ENCODE measurements around the gene BABAM2. TPM values are rescaled to one million over a fixed set of nuclear protein-coding genes. Genes with fewer than 3 reads are reported as not detected.

Gene BABAM2
- total RNA-seq, 1 experiment from 2014 or later, result 43.5 TPM

DNA sequence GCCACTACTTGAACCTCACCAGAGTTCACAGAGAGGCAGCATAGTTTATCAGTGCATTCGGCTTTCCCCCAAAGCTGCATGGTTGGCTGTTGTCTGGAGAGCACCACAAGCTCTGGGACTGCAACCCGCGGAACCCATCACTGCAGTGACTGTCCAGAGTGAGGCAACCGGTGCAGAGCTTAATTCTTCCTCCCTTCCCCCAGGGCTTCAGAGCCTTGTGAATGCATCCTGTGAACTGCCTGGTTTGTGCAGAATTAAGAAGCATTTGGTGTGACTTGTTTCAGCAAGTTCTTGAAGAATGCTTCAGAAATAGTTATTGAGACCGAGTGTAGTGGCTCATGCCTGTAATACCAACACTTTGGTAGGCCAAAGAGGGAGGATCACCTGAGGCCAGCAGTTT lies 402.9 kb downstream of the BABAM2 start:
- intact Hi-C loops (cut with micrococcal nuclease; ENCODE audit: unreplicated experiment), result no loop called here
- CTCF ChIA-PET, result no interaction called here
- H3K9me3 Mint-ChIP-seq (ENCODE audit: low read depth, unreplicated experiment), result no peaks in the 10 kb centered on the region
- peaks cover 6% of the 10 kb centered on the region for H3K4me1 Mint-ChIP-seq (ENCODE audit: low read depth, unreplicated experiment)
- no peak overlapping the region for H3K27ac Mint-ChIP-seq (ENCODE audit: unreplicated experiment)
- no peaks in the 10 kb centered on the region for H3K27me3 Mint-ChIP-seq (ENCODE audit: unreplicated experiment)
- no peak overlapping the region for H3K4me3 Mint-ChIP-seq (ENCODE audit: low read depth, unreplicated experiment)
- BruUV-seq (replicated peaks), result no TSS peak
- no peak for DNase-seq
- peaks cover 5% of the 10 kb centered on the region for H3K36me3 Mint-ChIP-seq (ENCODE audit: insufficient read depth, unreplicated experiment)
- TF ChIP-seq, protein P1, sequence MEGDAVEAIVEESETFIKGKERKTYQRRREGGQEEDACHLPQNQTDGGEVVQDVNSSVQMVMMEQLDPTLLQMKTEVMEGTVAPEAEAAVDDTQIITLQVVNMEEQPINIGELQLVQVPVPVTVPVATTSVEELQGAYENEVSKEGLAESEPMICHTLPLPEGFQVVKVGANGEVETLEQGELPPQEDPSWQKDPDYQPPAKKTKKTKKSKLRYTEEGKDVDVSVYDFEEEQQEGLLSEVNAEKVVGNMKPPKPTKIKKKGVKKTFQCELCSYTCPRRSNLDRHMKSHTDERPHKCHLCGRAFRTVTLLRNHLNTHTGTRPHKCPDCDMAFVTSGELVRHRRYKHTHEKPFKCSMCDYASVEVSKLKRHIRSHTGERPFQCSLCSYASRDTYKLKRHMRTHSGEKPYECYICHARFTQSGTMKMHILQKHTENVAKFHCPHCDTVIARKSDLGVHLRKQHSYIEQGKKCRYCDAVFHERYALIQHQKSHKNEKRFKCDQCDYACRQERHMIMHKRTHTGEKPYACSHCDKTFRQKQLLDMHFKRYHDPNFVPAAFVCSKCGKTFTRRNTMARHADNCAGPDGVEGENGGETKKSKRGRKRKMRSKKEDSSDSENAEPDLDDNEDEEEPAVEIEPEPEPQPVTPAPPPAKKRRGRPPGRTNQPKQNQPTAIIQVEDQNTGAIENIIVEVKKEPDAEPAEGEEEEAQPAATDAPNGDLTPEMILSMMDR (IDR thresholded peaks at IDR 0.05; ENCODE audit: unreplicated experiment), result no peak

DNA sequence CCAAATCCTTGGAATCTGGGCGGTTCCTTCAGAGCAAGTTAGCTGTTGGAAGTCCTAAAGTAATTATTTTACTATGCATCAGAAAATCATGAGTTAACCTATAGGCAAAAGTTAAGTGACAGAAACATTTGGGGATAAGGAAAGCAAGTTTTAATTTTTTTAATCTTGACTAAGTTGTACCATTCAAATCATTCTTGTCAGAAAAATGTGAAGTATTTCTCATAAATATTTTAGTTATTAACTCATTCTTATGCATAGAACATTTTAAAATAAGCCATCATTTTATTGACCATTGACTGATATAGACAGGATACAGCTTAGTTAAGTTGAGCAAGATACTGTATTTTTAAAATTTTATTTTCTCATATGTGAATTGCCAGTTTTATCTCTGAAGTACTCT lies 403.9 kb downstream of the BABAM2 start:
- intact Hi-C loops (cut with micrococcal nuclease; ENCODE audit: unreplicated experiment), result no loop called here
- Mint-ChIP-seq H3K27ac (ENCODE audit: unreplicated experiment) (no peak overlapping the region), H3K27me3 (ENCODE audit: unreplicated experiment) (no peaks in the 10 kb centered on the region), H3K9me3 (ENCODE audit: low read depth, unreplicated experiment) (no peaks in the 10 kb centered on the region), H3K4me1 (ENCODE audit: low read depth, unreplicated experiment) (peaks cover 6% of the 10 kb centered on the region), H3K36me3 (ENCODE audit: insufficient read depth, unreplicated experiment) (no peaks in the 10 kb centered on the region), H3K4me3 (ENCODE audit: low read depth, unreplicated experiment) (no peak overlapping the region)
- BruUV-seq (replicated peaks), result no TSS peak
- DNase-seq, result no peak
- TF ChIP-seq, protein P1 (IDR thresholded peaks at IDR 0.05; ENCODE audit: unreplicated experiment), result no peak
- CTCF ChIA-PET, result interaction anchor here (0.6 kb wide), 2 partner anchors 501 to 573 kb away, joined by 3 read pairs; no protein-coding TSS in a partner anchor

DNA sequence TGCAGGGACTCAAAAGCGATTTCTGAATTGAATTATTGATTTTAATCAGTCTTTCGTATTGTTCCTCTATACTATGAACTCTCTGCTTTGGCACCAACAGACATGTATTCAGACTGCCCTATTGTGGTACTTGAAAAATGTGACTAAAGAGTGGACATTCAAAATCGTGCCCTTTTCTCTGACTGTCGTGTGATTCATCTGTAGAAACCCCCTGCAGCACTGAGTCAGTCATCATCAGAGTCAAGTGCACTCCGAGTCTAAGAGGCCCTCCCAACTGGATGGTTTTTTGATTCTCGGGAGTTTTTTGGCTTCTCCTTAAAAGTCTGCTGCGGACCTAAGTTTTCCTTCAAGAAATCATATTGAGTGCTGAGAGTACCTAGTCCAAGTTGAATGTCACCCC lies 405.7 kb downstream of the BABAM2 start:
- no TSS peak for BruUV-seq (replicated peaks)
- H3K36me3 Mint-ChIP-seq (ENCODE audit: insufficient read depth, unreplicated experiment), result no peaks in the 10 kb centered on the region
- intact Hi-C loops (cut with micrococcal nuclease; ENCODE audit: unreplicated experiment), result no loop called here

DNA sequence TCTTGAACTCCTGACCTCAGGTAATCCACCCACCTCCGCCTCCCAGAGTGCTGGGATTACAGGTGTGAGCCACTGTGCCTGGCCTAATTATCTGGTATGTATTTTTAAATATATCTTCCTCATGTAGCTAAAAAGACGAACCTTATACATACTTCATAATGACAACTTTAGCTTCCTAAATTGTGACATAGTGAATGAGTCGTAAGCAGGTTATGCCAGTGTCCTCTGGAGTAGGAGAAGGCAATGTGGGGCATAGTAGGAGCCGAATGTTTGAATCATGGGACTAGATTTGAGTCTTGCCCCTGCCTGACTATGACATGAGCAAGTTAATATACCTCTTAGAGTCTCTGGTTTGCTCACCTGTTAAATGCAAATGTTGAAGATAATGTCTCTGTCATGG lies 406.4 kb downstream of the BABAM2 start:
- TF ChIP-seq, protein P1 (IDR thresholded peaks at IDR 0.05; ENCODE audit: unreplicated experiment), result no peak
- Mint-ChIP-seq H3K27me3 (ENCODE audit: unreplicated experiment) (no peaks in the 10 kb centered on the region), H3K4me3 (ENCODE audit: low read depth, unreplicated experiment) (no peak overlapping the region), H3K4me1 (ENCODE audit: low read depth, unreplicated experiment) (peaks cover 6% of the 10 kb centered on the region), H3K27ac (ENCODE audit: unreplicated experiment) (no peak overlapping the region), H3K36me3 (ENCODE audit: insufficient read depth, unreplicated experiment) (no peaks in the 10 kb centered on the region), H3K9me3 (ENCODE audit: low read depth, unreplicated experiment) (no peaks in the 10 kb centered on the region)
- intact Hi-C loops (cut with micrococcal nuclease; ENCODE audit: unreplicated experiment), result no loop called here
- CTCF ChIA-PET, result interaction anchor here (0.6 kb wide), 1 partner anchor 104 kb away, joined by 6 read pairs; no protein-coding TSS in a partner anchor
- DNase-seq, result no peak
- BruUV-seq (replicated peaks), result no TSS peak

More for the DNA sequence above, 405.7 kb downstream of the BABAM2 start:
- DNase-seq, result no peak
- CTCF ChIA-PET, result interaction anchor here (0.6 kb wide), 1 partner anchor 104 kb away, joined by 6 read pairs; no protein-coding TSS in a partner anchor
- no peaks in the 10 kb centered on the region for H3K27me3 Mint-ChIP-seq (ENCODE audit: unreplicated experiment)
- H3K4me1 Mint-ChIP-seq (ENCODE audit: low read depth, unreplicated experiment), result peaks cover 6% of the 10 kb centered on the region
- H3K4me3 Mint-ChIP-seq (ENCODE audit: low read depth, unreplicated experiment), result no peak overlapping the region
- no peak overlapping the region for H3K27ac Mint-ChIP-seq (ENCODE audit: unreplicated experiment)
- no peaks in the 10 kb centered on the region for H3K9me3 Mint-ChIP-seq (ENCODE audit: low read depth, unreplicated experiment)
- TF ChIP-seq, protein P1 (IDR thresholded peaks at IDR 0.05; ENCODE audit: unreplicated experiment), result no peak
